HPDE6-E6E7 (cell line): ENCODE measurements around the gene STK24.

Experiments
- DNase-seq: peaks from one replicate; pipeline ENCODE4 v3.0.0; 2011; ENCODE audit warnings: missing footprints; ENCODE audit errors: extremely low spot score

STK24 gene

GRCh38 chr13:98556968-98557631 lies 19.8 kb downstream of the STK24 start:
- DNase-seq: no peak

- DNase-seq: no peak
These were observed 20.6 kb downstream of the STK24 start for GRCh38 chr13:98556142-98556816.

GRCh38 chr13:98549728-98550317 lies 27.1 kb downstream of the STK24 start:
- no peak for DNase-seq

- DNase-seq: no peak
These were observed 27.7 kb downstream of the STK24 start for GRCh38 chr13:98549006-98549727.

GRCh38 chr13:98548230-98548629 lies 28.7 kb downstream of the STK24 start:
- no peak for DNase-seq

GRCh38 chr13:98547455-98547854 lies 29.5 kb downstream of the STK24 start:
- DNase-seq: no peak

- DNase-seq: no peak
These were observed 30.5 kb downstream of the STK24 start for GRCh38 chr13:98546402-98546801.

- DNase-seq: no peak
These were observed 32.7 kb downstream of the STK24 start for GRCh38 chr13:98544104-98544710.

GRCh38 chr13:98543378-98544103 lies 33.4 kb downstream of the STK24 start:
- no peak for DNase-seq

- no peak for DNase-seq
These were observed 34.1 kb downstream of the STK24 start for GRCh38 chr13:98542568-98543377.

- no peak for DNase-seq
These were observed 35.2 kb downstream of the STK24 start for GRCh38 chr13:98541701-98542203.

- no peak for DNase-seq
These were observed 35.7 kb downstream of the STK24 start for GRCh38 chr13:98541191-98541590.

GRCh38 chr13:98540476-98540875 lies 36.4 kb downstream of the STK24 start:
- no peak for DNase-seq

GRCh38 chr13:98539666-98540065 lies 37.2 kb downstream of the STK24 start:
- DNase-seq: no peak

GRCh38 chr13:98538876-98539275 lies 38.0 kb downstream of the STK24 start:
- DNase-seq: no peak

GRCh38 chr13:98537740-98538139 lies 39.2 kb downstream of the STK24 start:
- DNase-seq: no peak

- DNase-seq: no peak
These were observed 39.6 kb downstream of the STK24 start for GRCh38 chr13:98537306-98537705.

GRCh38 chr13:98536729-98537128 lies 40.2 kb downstream of the STK24 start:
- DNase-seq: no peak

GRCh38 chr13:98535501-98536354 lies 41.2 kb downstream of the STK24 start:
- no peak for DNase-seq
